SK-N-SH (cell line): ENCODE measurements around the gene PNMA6E. TPM values are rescaled to one million over a fixed set of nuclear protein-coding genes. Genes with fewer than 3 reads are reported as not detected.
A peak's percentile ranks its signal among the peaks of the same experiment; 100 is the strongest.

Source experiments
- CTCF ChIA-PET: fragments of 300-600, 350-600 bp; formaldehyde crosslinking; extraction: SDS; loops from one replicate; lab custom pipeline; 2021; lab: Yijun Ruan, JAX
- POLR2A ChIA-PET: fragments of 350-600 bp; sonication (Branson Sonifier 250); formaldehyde crosslinking; extraction: SDS; loops from one replicate; lab custom pipeline; 2020; ENCODE audit warnings: antibody characterized with exemption, inconsistent platforms; lab: Yijun Ruan, JAX
- DNase-seq: peaks from one replicate; pipeline ENCODE4 v3.0.0; 2012
- H2AFZ ChIP-seq: fragments of 200-600 bp; sonication (generic); 2 replicates; pipeline ENCODE4 v1.8.1; 2016; ENCODE audit warnings: antibody characterized with exemption, mild to moderate bottlenecking, low read depth
- H3F3A ChIP-seq: fragments of 200-600 bp; sonication (generic); replicated peaks from 2 replicates; pipeline ENCODE3; 2016; ENCODE audit warnings: antibody characterized with exemption, mild to moderate bottlenecking; ENCODE audit not compliant: insufficient read depth
- H3K27ac ChIP-seq, 2 experiments: fragments of 200-500 bp in 1 of 2; fragments of 200-600 bp in 1 of 2; sonication (Bioruptor generic) in 1 of 2; sonication (generic), shearing (Covaris generic) in 1 of 2; 2 replicates each; pipeline versions ENCODE4 v1.5.1 to v1.6.1; 2014 to 2016; ENCODE audit warnings: low read depth in 2 of 2, inconsistent platforms in 1 of 2, low read length in 1 of 2, mild to moderate bottlenecking in 1 of 2, mixed read lengths in 1 of 2
- H3K27me3 ChIP-seq: fragments of 200-600 bp; sonication (generic), shearing (Covaris generic); 2 replicates; pipeline ENCODE4 v1.6.1; 2016; ENCODE audit warnings: mixed run types; ENCODE audit not compliant: insufficient read depth
- H3K36me3 ChIP-seq, 2 experiments: fragments of 200-500 bp in 1 of 2; fragments of 200-600 bp in 1 of 2; sonication (Bioruptor generic) in 1 of 2; sonication (generic) in 1 of 2; replicated peaks in 1 of 2; 2 replicates each; pipeline versions ENCODE3 to v1.5.1; 2014 to 2016; ENCODE audit warnings: low read length in 1 of 2, mild to moderate bottlenecking in 1 of 2; ENCODE audit not compliant: insufficient read depth in 2 of 2, control insufficient read depth in 1 of 2
- H3K4me1 ChIP-seq, 2 experiments: fragments of 200-500 bp in 1 of 2; fragments of 200-600 bp in 1 of 2; sonication (Bioruptor generic) in 1 of 2; sonication (generic), shearing (Covaris generic) in 1 of 2; 2 replicates each; pipeline versions ENCODE4 v1.5.1 to v1.6.1; 2014 to 2016; ENCODE audit warnings: low read depth in 1 of 2, low read length in 1 of 2, mixed run types in 1 of 2; ENCODE audit not compliant: insufficient read depth in 2 of 2, control insufficient read depth in 1 of 2
- H3K4me2 ChIP-seq: fragments of 200-600 bp; sonication (generic), shearing (Covaris generic); 2 replicates; pipeline ENCODE4 v1.6.1; 2017; ENCODE audit warnings: mixed run types
- H3K4me3 ChIP-seq, 2 experiments: fragments of 200-500 bp in 1 of 2; fragments of 200-600 bp in 1 of 2; sonication (Bioruptor generic) in 1 of 2; sonication (generic), shearing (Covaris generic) in 1 of 2; 2 replicates each; pipeline versions ENCODE4 v1.5.1 to v1.8.1; 2014 to 2016; ENCODE audit warnings: low read depth in 2 of 2, inconsistent platforms in 1 of 2, low read length in 1 of 2, mild to moderate bottlenecking in 1 of 2, mixed read lengths in 1 of 2, moderate library complexity in 1 of 2
- H3K79me2 ChIP-seq: fragments of 200-600 bp; sonication (generic); 2 replicates; pipeline ENCODE4 v1.8.1; 2017; ENCODE audit warnings: mild to moderate bottlenecking; ENCODE audit not compliant: insufficient read depth
- H3K9ac ChIP-seq: fragments of 200-600 bp; sonication (generic); 2 replicates; pipeline ENCODE4 v1.6.1; 2017; ENCODE audit warnings: mixed run types
- H3K9me2 ChIP-seq: fragments of 200-600 bp; sonication (generic); 2 replicates; pipeline ENCODE4 v1.6.1; 2017; ENCODE audit warnings: mixed run types
- H3K9me3 ChIP-seq: fragments of 200-600 bp; sonication (generic); 2 replicates; pipeline ENCODE4 v1.6.1; 2017; ENCODE audit warnings: mixed run types, mild to moderate bottlenecking, moderate library complexity
- H4K20me1 ChIP-seq: fragments of 200-600 bp; sonication (generic); 2 replicates; pipeline ENCODE4 v1.6.1; 2017; ENCODE audit warnings: mild to moderate bottlenecking, mixed run types; ENCODE audit not compliant: insufficient read depth
- EP300 ChIP-seq, 2 experiments: IDR thresholded peaks; 2 replicates each; pipeline versions ENCODE4 v1.4.0 to v1.6.1; 2012; ENCODE audit warnings: borderline replicate concordance in 1 of 2, low read depth in 1 of 2, low read length in 1 of 2
- EZH2phosphoT487 ChIP-seq: fragments of 200-600 bp; sonication (generic); IDR thresholded peaks from 2 replicates; pipeline ENCODE4 v1.6.1; 2017; ENCODE audit warnings: low read depth, mixed run types, mild to moderate bottlenecking, antibody characterized with exemption, moderate library complexity, borderline replicate concordance
- FOSL2 ChIP-seq: IDR thresholded peaks from 2 replicates; pipeline ENCODE4 v1.4.0; 2012; ENCODE audit warnings: low read depth, mild to moderate bottlenecking, moderate library complexity, borderline replicate concordance
- FOXM1 ChIP-seq: IDR thresholded peaks from 2 replicates; pipeline ENCODE4 v1.4.0; 2012; ENCODE audit warnings: low read depth, mild to moderate bottlenecking
- JUND ChIP-seq: IDR thresholded peaks from 2 replicates; pipeline ENCODE4 v1.4.0; 2012
- MXI1 ChIP-seq: IDR thresholded peaks from 2 replicates; pipeline ENCODE4 v1.6.1; 2012; ENCODE audit warnings: mild to moderate bottlenecking, low read depth, low read length, improper control_type of control experiment
- NRF1 ChIP-seq: IDR thresholded peaks from 2 replicates; pipeline ENCODE4 v1.6.1; 2012; ENCODE audit warnings: low read depth, mild to moderate bottlenecking, low read length
- POLR2AphosphoS5 ChIP-seq: IDR thresholded peaks from 2 replicates; pipeline ENCODE4 v1.6.1; 2012; ENCODE audit warnings: low read depth, low read length
- RAD21 ChIP-seq: IDR thresholded peaks from 2 replicates; pipeline ENCODE4 v1.6.1; 2012; ENCODE audit warnings: mild to moderate bottlenecking, low read length
- RCOR1 ChIP-seq: fragments of 150-350 bp; IDR thresholded peaks from 2 replicates; pipeline ENCODE4 v1.6.1; 2017; ENCODE audit warnings: antibody characterized with exemption, low read length
- RFX5 ChIP-seq: IDR thresholded peaks from 2 replicates; pipeline ENCODE4 v1.6.1; 2012; ENCODE audit warnings: mild to moderate bottlenecking, improper control_type of control experiment, low read length
- RXRA ChIP-seq: IDR thresholded peaks from 2 replicates; pipeline ENCODE4 v1.4.0; 2012; ENCODE audit warnings: low read depth, mild to moderate bottlenecking, borderline replicate concordance
- TAF1 ChIP-seq: IDR thresholded peaks from 2 replicates; pipeline ENCODE4 v1.6.1; 2012; ENCODE audit warnings: low read depth, mild to moderate bottlenecking, low read length, moderate library complexity, borderline replicate concordance
- TEAD4 ChIP-seq: IDR thresholded peaks from 2 replicates; pipeline ENCODE4 v1.4.0; 2012; ENCODE audit warnings: mild to moderate bottlenecking, borderline replicate concordance; ENCODE audit not compliant: insufficient read depth
- WGBS: methylation state at CpG from one replicate; pipeline ENCODE4 v1.1.6; 2017; ENCODE audit warnings: low lambda C conversion rate; 5-methylcytosine and 5-hydroxymethylcytosine counted together
- polyA plus RNA-seq, 3 experiments: library from polyadenylated mRNA; depleted of rRNA; stranded (reverse); fragments of >200 nt; gene quantifications; 2 replicates each; pipeline ENCODE4 v1.2.3, GENCODE V29; 2012
- TF ChIP-seq, protein P1 (sequence below): fragments of 200-600 bp; sonication (generic); IDR thresholded peaks from 2 replicates; pipeline ENCODE4 v1.6.1; 2017; ENCODE audit warnings: antibody characterized with exemption, mild to moderate bottlenecking, moderate library complexity
- TF ChIP-seq, protein P2 (sequence below): IDR thresholded peaks from 2 replicates; pipeline ENCODE4 v1.4.0; 2012; ENCODE audit warnings: low read depth, borderline replicate concordance
- TF ChIP-seq, protein P3 (sequence below): fragments of 150-350 bp; IDR thresholded peaks from 2 replicates; pipeline ENCODE4 v1.6.1; 2016; ENCODE audit warnings: mild to moderate bottlenecking, low read depth, low read length
- TF ChIP-seq, protein P4 (sequence below): IDR thresholded peaks from 2 replicates; pipeline ENCODE4 v1.4.0; 2012; ENCODE audit warnings: low read depth

Gene PNMA6E
- polyA plus RNA-seq, 1 of the 3 experiments (the other 2 are of a cell fraction): not detected

DNA sequence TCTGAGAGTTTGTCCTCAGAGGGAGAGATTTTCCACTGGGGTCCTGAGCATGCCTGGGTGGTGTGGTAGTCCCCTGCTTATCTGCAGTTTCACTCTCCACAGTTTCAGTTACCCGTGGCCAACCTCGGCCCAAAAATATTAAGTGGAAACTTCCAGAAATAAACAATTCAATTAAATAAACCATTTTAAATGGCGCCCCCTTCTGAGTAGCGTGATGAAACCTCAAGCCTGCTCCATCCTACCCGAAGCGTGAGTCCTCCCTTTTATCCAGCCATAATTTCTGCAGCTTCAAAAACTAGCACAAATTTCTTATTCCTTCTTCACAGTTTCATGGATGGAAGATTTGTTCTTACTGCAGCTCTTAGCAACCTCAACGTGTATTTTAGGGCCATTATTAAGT, 26.7 kb downstream of the PNMA6E start:
- ChIA-PET CTCF (no interaction called here), POLR2A (interaction anchor here (0.5 kb wide), 1 partner anchor 419 kb away, joined by 3 read pairs; no protein-coding TSS in a partner anchor)
- no peaks in the 10 kb centered on the region for H3K79me2 ChIP-seq
- H3K9me3 ChIP-seq: no peaks in the 10 kb centered on the region
- no peak overlapping the region for H3K4me3 ChIP-seq
- no peaks in the 10 kb centered on the region for H4K20me1 ChIP-seq
- H3K4me1 ChIP-seq: no peaks in the 10 kb centered on the region; a peak in 1 of 4 replicates
- H3K36me3 ChIP-seq: no peaks in the 10 kb centered on the region
- peaks cover 15% of the 10 kb centered on the region for H3K27me3 ChIP-seq
- WGBS: 39% methylated on average over 7 of the region's 7 CpGs
- no peak overlapping the region for H3K9ac ChIP-seq
- no peaks in the 10 kb centered on the region for H3K9me2 ChIP-seq
- no peak overlapping the region for H3K4me2 ChIP-seq
- H3K27ac ChIP-seq: no peak overlapping the region
- no peak overlapping the region for H2AFZ ChIP-seq
- H3F3A ChIP-seq: no peaks in the 10 kb centered on the region
- no peak for DNase-seq
- no peak for TF ChIP-seq TAF1
- TF ChIP-seq, protein P1, sequence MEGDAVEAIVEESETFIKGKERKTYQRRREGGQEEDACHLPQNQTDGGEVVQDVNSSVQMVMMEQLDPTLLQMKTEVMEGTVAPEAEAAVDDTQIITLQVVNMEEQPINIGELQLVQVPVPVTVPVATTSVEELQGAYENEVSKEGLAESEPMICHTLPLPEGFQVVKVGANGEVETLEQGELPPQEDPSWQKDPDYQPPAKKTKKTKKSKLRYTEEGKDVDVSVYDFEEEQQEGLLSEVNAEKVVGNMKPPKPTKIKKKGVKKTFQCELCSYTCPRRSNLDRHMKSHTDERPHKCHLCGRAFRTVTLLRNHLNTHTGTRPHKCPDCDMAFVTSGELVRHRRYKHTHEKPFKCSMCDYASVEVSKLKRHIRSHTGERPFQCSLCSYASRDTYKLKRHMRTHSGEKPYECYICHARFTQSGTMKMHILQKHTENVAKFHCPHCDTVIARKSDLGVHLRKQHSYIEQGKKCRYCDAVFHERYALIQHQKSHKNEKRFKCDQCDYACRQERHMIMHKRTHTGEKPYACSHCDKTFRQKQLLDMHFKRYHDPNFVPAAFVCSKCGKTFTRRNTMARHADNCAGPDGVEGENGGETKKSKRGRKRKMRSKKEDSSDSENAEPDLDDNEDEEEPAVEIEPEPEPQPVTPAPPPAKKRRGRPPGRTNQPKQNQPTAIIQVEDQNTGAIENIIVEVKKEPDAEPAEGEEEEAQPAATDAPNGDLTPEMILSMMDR: peak; percentile 25; the same call in 1 of the 2 replicates
- TF ChIP-seq, all 33 proteins: peak for 1

DNA sequence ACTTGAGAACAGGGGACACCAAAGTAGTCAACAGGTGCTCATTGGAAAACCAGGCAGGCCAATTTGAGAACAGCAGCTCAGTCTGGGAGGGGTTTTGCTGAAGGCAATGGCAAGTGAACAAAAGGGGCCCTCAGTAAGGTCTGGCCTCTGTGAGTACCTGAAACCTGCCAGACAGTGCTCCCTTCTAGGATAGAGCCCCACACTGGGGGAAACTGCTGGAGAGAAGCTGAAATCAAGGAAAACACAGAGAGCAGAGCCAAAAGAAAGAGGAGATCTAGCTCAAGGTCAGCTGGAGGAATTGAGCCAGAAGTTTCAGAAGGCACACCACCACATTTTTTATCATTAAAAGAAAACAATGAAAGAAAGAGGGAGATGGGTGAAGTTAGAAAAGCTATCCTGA, 28.2 kb downstream of the PNMA6E start:
- no peak for TF ChIP-seq JUND
- TF ChIP-seq FOSL2: no peak
- TF ChIP-seq, protein P2, sequence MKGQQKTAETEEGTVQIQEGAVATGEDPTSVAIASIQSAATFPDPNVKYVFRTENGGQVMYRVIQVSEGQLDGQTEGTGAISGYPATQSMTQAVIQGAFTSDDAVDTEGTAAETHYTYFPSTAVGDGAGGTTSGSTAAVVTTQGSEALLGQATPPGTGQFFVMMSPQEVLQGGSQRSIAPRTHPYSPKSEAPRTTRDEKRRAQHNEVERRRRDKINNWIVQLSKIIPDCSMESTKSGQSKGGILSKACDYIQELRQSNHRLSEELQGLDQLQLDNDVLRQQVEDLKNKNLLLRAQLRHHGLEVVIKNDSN: no peak
- TF ChIP-seq FOXM1: no peak
- TF ChIP-seq RXRA: no peak
- TF ChIP-seq RAD21: no peak
- TF ChIP-seq NRF1: no peak
- no peak for TF ChIP-seq TEAD4
- TF ChIP-seq POLR2AphosphoS5: no peak
- TF ChIP-seq, protein P3, sequence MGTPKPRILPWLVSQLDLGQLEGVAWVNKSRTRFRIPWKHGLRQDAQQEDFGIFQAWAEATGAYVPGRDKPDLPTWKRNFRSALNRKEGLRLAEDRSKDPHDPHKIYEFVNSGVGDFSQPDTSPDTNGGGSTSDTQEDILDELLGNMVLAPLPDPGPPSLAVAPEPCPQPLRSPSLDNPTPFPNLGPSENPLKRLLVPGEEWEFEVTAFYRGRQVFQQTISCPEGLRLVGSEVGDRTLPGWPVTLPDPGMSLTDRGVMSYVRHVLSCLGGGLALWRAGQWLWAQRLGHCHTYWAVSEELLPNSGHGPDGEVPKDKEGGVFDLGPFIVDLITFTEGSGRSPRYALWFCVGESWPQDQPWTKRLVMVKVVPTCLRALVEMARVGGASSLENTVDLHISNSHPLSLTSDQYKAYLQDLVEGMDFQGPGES: no peak
- no peak for TF ChIP-seq RCOR1
- no peak for TF ChIP-seq EZH2phosphoT487
- TF ChIP-seq EP300 (IDR thresholded peaks at IDR 0.05; ENCODE audit: borderline replicate concordance in 1 of 2, low read depth in 1 of 2, low read length in 1 of 2): no peak
- TF ChIP-seq MXI1: no peak
- TF ChIP-seq, protein P4, sequence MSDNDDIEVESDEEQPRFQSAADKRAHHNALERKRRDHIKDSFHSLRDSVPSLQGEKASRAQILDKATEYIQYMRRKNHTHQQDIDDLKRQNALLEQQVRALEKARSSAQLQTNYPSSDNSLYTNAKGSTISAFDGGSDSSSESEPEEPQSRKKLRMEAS: no peak
- TF ChIP-seq RFX5: no peak

More for the DNA sequence above, 28.2 kb downstream of the PNMA6E start:
- DNase-seq: no peak
- Histone ChIP-seq H3K9ac (no peak overlapping the region), H3K36me3 (no peaks in the 10 kb centered on the region), H2AFZ (no peak overlapping the region), H3K9me2 (no peaks in the 10 kb centered on the region), H3K27ac (no peak overlapping the region), H3K79me2 (no peaks in the 10 kb centered on the region), H3K27me3 (peaks cover 15% of the 10 kb centered on the region), H3K4me1 (no peaks in the 10 kb centered on the region), H4K20me1 (no peaks in the 10 kb centered on the region), H3K4me3 (no peak overlapping the region), H3K9me3 (no peaks in the 10 kb centered on the region), H3F3A (no peaks in the 10 kb centered on the region), H3K4me2 (no peak overlapping the region)
- ChIA-PET POLR2A (no interaction called here), CTCF (interaction anchor here (1.1 kb wide), 1 partner anchor 340 kb away, joined by 3 read pairs; no protein-coding TSS in a partner anchor)
